Endothelial cell of umbilical vein (primary cell): ENCODE results near the gene IL1RL2.

Experiments used
- CTCF ChIP-seq, 2 donors: IDR thresholded peaks; 1 replicate in 1 of 2; 2 replicates in 1 of 2; pipeline ENCODE4 v1.5.1; 2011; ENCODE audit warnings: low read length in 2 of 2, mild to moderate bottlenecking in 2 of 2, moderate library complexity in 2 of 2, control low read depth in 1 of 2, inconsistent platforms in 1 of 2, low read depth in 1 of 2; ENCODE audit not compliant: insufficient read depth in 1 of 2; ENCODE audit errors: extremely low read depth in 1 of 2
- EZH2 ChIP-seq: IDR thresholded peaks from 2 replicates; pipeline ENCODE4 v1.6.1; 2012; ENCODE audit warnings: borderline replicate concordance, low read depth, mild to moderate bottlenecking, moderate library complexity, low read length, inconsistent platforms; ENCODE audit not compliant: severe bottlenecking
- GATA2 ChIP-seq: IDR thresholded peaks from 2 replicates; pipeline ENCODE4 v1.7.0; 2011; ENCODE audit warnings: low read depth, mild to moderate bottlenecking, moderate library complexity, mixed read lengths, low read length; ENCODE audit not compliant: insufficient read length, insufficient read depth
- MAX ChIP-seq: IDR thresholded peaks from 2 replicates; pipeline ENCODE4 v1.6.1; 2011; ENCODE audit not compliant: insufficient read depth, insufficient read length
- POLR2A ChIP-seq: IDR thresholded peaks from 2 replicates; pipeline ENCODE4 v1.6.1; 2012; ENCODE audit warnings: low read depth, mild to moderate bottlenecking, control low read depth, low read length
- POLR2AphosphoS5 ChIP-seq: IDR thresholded peaks from 2 replicates; pipeline ENCODE4 v1.6.1; 2012; ENCODE audit warnings: low read depth, mild to moderate bottlenecking, control low read depth, low read length, moderate library complexity; ENCODE audit not compliant: insufficient read depth

GRCh38 chr2:102258386-102259074 is 71.7 kb downstream of the IL1RL2 start:
- no peak for TF ChIP-seq POLR2A
- TF ChIP-seq CTCF (IDR thresholded peaks at IDR 0.05; ENCODE audit: extremely low read depth in 1 of 2, insufficient read depth in 1 of 2, low read depth in 1 of 2, low read length in 2 of 2) = no peak
- no peak for TF ChIP-seq MAX
- TF ChIP-seq GATA2 = peak; percentile 28
- TF ChIP-seq EZH2 = no peak
- TF ChIP-seq POLR2AphosphoS5 = peak; percentile 63
